Measurements from ENCODE around the gene HOMER2. TPM values are rescaled to one million over a fixed set of nuclear protein-coding genes. Genes with fewer than 3 reads are reported as not detected.

Gene HOMER2
- total RNA-seq, 1 donor from 2014 or later = 21.0 TPM

DNA sequence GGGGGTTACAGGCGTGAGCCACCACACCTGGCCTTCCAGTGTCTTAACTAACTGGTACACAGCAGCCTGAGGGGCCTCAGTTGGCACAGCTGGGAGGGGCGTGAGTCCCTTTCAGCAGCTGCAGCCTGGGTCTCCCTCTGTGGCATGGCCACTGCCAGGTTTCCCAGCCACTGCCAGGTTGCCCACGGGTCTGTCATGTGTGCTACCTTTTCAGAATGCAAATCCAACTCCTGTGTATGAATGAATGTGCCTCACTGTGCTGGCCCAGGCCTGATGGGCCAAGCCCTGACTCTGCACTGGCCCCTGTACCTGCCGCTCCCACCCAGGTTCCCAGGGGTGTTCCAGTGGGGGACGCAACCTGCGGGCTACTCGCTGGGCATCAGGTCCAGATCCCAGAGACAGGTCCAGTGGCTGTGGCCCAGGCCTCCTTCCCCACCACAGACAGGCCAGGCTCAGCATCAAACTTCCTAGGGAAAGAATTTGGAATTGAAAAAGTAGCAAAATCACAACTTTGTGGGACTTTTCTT, 117.1 kb downstream of the HOMER2 start:
- Mint-ChIP-seq H3K27me3 (no peaks in the 10 kb centered on the region), H3K36me3 (ENCODE audit: insufficient read depth) (peaks cover 48% of the 10 kb centered on the region), H3K4me3 (ENCODE audit: low read depth) (no peak overlapping the region), H3K4me1 (ENCODE audit: low read depth) (no peaks in the 10 kb centered on the region), H3K27ac (no peak overlapping the region), H3K9me3 (ENCODE audit: low read depth) (peaks cover 2% of the 10 kb centered on the region)
- no peak for DNase-seq (ENCODE audit: low spot score, unreplicated experiment)
- TF ChIP-seq, protein P1, sequence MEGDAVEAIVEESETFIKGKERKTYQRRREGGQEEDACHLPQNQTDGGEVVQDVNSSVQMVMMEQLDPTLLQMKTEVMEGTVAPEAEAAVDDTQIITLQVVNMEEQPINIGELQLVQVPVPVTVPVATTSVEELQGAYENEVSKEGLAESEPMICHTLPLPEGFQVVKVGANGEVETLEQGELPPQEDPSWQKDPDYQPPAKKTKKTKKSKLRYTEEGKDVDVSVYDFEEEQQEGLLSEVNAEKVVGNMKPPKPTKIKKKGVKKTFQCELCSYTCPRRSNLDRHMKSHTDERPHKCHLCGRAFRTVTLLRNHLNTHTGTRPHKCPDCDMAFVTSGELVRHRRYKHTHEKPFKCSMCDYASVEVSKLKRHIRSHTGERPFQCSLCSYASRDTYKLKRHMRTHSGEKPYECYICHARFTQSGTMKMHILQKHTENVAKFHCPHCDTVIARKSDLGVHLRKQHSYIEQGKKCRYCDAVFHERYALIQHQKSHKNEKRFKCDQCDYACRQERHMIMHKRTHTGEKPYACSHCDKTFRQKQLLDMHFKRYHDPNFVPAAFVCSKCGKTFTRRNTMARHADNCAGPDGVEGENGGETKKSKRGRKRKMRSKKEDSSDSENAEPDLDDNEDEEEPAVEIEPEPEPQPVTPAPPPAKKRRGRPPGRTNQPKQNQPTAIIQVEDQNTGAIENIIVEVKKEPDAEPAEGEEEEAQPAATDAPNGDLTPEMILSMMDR (IDR thresholded peaks at IDR 0.05; ENCODE audit: unreplicated experiment) = no peak

DNA sequence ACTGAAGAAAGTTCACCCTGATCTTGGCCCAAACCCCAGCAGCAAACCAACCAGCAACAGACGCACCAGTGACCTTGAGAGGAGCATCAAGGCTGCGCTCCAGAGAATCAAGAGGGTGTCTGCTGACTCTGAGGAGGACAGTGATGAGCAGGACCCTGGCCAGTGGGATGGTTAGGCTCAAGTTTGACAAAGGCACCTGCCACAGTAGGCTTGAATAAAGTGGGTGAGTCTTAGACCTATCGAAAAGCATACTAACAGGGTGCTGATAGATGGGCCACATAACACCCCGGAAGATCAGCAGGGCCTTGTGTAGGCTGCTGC, 119.2 kb downstream of the HOMER2 start:
- DNase-seq (ENCODE audit: low spot score, unreplicated experiment) = no peak
- peaks cover 54% of the 10 kb centered on the region for H3K36me3 Mint-ChIP-seq (ENCODE audit: insufficient read depth)
- no peak overlapping the region for H3K27ac Mint-ChIP-seq
- TF ChIP-seq, protein P1 (IDR thresholded peaks at IDR 0.05; ENCODE audit: unreplicated experiment) = no peak
- no peaks in the 10 kb centered on the region for H3K27me3 Mint-ChIP-seq
- H3K4me1 Mint-ChIP-seq (ENCODE audit: low read depth) = no peaks in the 10 kb centered on the region
- no peak overlapping the region for H3K4me3 Mint-ChIP-seq (ENCODE audit: low read depth)
- H3K9me3 Mint-ChIP-seq (ENCODE audit: low read depth) = no peaks in the 10 kb centered on the region

DNA sequence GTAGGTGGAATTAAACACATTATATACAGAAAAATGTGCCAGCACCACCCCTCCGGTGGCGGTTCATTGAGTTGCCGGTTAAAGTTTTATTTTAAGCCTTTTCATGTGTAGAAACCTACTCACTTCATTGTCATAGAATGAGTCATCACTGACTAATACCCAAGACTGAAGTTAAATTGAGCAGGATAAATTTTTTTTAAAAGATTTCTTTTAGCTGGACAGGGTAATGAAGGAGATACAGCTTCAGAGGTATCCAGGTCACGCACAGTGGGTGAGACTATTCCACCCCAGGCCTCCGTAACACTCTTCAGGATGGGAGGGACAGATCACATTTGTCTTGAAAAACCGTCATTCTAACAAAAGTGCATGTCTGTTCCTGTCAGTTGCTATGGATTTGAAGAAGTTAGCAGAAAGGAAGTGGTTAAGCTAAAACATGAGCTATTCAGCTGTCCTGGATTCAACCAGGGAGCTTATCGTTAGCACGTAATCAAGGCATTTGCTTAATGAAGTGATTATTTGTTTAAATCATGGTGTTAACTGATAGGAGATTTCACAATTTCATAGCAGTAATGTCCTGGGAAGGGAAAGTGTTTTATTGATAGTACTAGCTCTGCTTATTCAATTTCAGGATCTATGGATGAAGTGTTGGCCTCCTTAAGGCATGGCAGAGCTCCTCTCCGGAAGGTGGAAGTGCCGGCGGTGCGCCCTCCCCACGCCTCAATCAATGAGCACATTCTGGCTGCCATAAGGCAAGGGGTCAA, 119.7 kb downstream of the HOMER2 start:
- DNase-seq (ENCODE audit: low spot score, unreplicated experiment) = no peak
- TF ChIP-seq, protein P1 (IDR thresholded peaks at IDR 0.05; ENCODE audit: unreplicated experiment) = no peak
- Mint-ChIP-seq H3K27ac (peak overlapping the region; percentile 21), H3K27me3 (no peaks in the 10 kb centered on the region), H3K36me3 (ENCODE audit: insufficient read depth) (peaks cover 54% of the 10 kb centered on the region), H3K4me3 (ENCODE audit: low read depth) (no peak overlapping the region), H3K4me1 (ENCODE audit: low read depth) (no peaks in the 10 kb centered on the region), H3K9me3 (ENCODE audit: low read depth) (no peaks in the 10 kb centered on the region)

DNA sequence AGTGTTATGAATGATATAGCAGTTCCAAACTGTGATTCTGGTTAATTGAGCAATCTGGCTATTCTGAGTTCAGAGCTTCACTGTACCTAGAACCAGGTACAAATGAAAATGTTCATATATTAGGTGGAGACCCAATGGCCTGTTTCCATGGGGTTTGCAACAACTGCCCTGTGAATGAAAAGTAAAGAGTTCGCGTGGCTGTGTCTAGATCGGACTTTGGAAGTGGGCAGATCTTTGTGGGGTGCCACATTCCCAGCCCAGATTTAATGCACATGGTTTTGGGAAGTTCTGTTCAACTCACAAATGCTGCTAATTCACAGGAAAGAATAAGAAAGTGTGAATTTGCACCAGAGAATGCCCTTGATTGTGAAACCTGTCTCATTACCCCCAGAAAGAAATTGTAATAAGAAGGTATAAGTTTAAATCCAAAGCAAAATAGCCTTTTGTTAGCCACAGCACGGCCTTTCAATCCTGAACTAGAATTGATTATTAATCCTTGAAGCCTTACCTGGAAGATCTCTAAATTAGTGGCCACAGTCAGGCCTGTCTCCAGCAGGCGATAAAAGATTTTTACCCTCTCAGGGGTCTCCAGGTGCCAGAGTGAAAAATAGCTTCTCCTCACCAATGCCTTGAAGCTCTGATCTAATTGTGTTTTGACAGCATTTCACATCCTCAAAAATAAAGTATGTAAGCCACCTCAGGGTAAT, 120.5 kb downstream of the HOMER2 start:
- no peak for DNase-seq (ENCODE audit: low spot score, unreplicated experiment)
- peaks cover 48% of the 10 kb centered on the region for H3K36me3 Mint-ChIP-seq (ENCODE audit: insufficient read depth)
- H3K4me3 Mint-ChIP-seq (ENCODE audit: low read depth) = no peak overlapping the region
- H3K9me3 Mint-ChIP-seq (ENCODE audit: low read depth) = no peaks in the 10 kb centered on the region
- no peak overlapping the region for H3K27ac Mint-ChIP-seq
- H3K4me1 Mint-ChIP-seq (ENCODE audit: low read depth) = no peaks in the 10 kb centered on the region
- TF ChIP-seq, protein P1 (IDR thresholded peaks at IDR 0.05; ENCODE audit: unreplicated experiment) = no peak
- H3K27me3 Mint-ChIP-seq = no peaks in the 10 kb centered on the region

DNA sequence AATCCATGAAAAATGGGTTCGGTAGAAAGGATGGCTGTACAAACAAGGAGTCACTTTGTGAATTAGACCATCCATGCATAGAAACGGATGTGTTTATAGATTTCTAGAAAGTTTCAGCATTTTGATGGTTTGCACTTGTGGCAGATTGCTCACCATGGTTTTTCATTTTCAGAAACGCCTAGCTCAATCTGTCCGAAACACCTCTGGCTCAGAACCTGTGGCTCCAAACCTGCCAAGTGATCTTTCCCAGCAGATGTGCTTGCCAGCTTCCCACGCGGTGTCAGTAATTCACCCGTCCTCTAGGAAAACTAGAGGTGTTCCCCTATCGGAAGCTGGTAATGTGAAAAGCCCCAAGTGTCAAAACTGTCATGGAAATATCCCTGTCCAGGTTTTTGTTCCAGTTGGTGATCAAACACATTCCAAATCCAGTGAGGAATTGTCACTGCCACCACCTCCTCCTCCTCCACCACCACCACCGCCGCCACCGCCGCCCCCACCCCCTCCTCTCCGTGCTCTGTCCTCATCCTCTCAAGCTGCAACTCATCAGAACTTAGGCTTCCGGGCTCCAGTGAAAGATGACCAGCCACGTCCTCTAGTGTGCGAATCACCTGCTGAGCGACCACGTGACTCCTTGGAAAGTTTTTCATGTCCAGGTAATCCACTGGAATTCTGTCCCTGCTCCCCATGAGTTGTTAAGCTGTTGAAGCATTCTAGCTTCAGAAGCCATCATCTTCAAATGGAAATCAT, 121.9 kb downstream of the HOMER2 start:
- Mint-ChIP-seq H3K4me3 (ENCODE audit: low read depth) (no peak overlapping the region), H3K36me3 (ENCODE audit: insufficient read depth) (peaks cover 43% of the 10 kb centered on the region), H3K27ac (no peak overlapping the region), H3K27me3 (no peaks in the 10 kb centered on the region), H3K9me3 (ENCODE audit: low read depth) (no peaks in the 10 kb centered on the region), H3K4me1 (ENCODE audit: low read depth) (no peaks in the 10 kb centered on the region)
- no peak for DNase-seq (ENCODE audit: low spot score, unreplicated experiment)
- TF ChIP-seq, protein P1 (IDR thresholded peaks at IDR 0.05; ENCODE audit: unreplicated experiment) = no peak
